ENCODE results near the gene PARD3B. TPM values are rescaled to one million over a fixed set of nuclear protein-coding genes. Genes with fewer than 3 reads are reported as not detected.

The PARD3B gene
- total and polyA plus RNA-seq, 2 of the 13 experiments (the other 11 are each of a cell fraction or from before 2014, with no cell fraction given): 0.71 to 2.3 TPM

DNA sequence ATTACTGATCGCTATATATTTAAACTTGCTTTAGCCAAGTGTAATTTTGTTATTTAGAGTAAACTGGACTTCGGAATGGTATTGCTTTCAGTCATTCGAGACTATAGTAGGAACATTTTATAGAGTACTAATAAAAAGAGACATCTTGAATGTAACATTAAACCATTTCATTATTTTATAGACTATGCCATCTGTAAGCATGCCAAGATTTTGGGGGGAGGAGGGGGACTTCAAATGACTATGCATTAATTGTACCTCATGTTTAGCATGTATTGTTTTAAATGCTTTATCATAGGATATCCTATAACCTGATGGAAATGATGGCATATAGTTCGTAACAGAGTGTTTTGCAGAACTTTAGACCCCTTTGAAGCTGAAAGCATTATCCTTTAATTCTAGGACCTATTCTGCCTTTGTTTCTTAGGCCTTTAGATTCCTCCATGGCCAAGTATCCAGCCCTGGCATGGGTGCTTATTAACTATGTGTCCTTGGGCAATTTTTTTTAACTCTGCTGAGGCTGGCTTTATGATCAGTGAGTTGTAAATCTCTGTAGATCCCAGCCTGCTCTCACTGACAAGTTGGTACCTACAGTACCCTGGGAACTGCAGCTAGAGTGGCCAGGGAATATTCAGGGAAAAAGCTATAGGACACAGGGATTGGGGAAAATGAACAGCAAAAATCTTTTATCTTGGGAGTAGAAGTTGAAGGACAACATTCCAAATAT is 93.4 kb downstream of the PARD3B start:
- H2AFZ ChIP-seq (ENCODE audit: low read length): no peak overlapping the region
- no peaks in the 10 kb centered on the region for H3K27me3 ChIP-seq (ENCODE audit: control insufficient read depth in 1 of 2, insufficient read depth in 2 of 2, low read length in 2 of 2)
- ChIA-PET POLR2A (no interaction called here), CTCF (ENCODE audit: low intra/inter-chr PET ratio, low total read pairs) (no interaction called here)
- H3K27ac ChIP-seq (ENCODE audit: extremely low read length, insufficient read depth, low read length): no peak overlapping the region
- H4K20me1 ChIP-seq (ENCODE audit: insufficient read depth, low read length): no peaks in the 10 kb centered on the region
- WGBS (ENCODE audit: low lambda C conversion rate): 52% methylated on average over 4 of the region's 4 CpGs
- no peak for FAIRE-seq
- H3K36me3 ChIP-seq (replicated peaks in 1 of 2; ENCODE audit: control insufficient read depth in 1 of 2, insufficient read depth in 2 of 2, low read length in 2 of 2): no peaks in the 10 kb centered on the region
- no peak for ATAC-seq
- no peaks in the 10 kb centered on the region for H3K79me2 ChIP-seq (ENCODE audit: insufficient read depth, low read length)
- no peaks in the 10 kb centered on the region for H3K4me1 ChIP-seq (ENCODE audit: insufficient read depth, low read length)
- intact Hi-C loops (cut with micrococcal nuclease; ENCODE audit: unreplicated experiment) (no loop called here), in situ Hi-C loops (cut with HindIII; ENCODE audit: extremely low pct_ligation_motif_present, low pct_unique_long_range_greater_than_20kb) (no loop called here)
- no peak for DNase-seq (ENCODE audit: low spot score)
- TF ChIP-seq ZNF589 (CRISPR knock-in tag; conservative IDR thresholded peaks at IDR 0.05): no peak
- H3K4me2 ChIP-seq (ENCODE audit: low read depth, low read length): no peak overlapping the region
- H3K9me3 ChIP-seq (ENCODE audit: low read length): peaks cover 21% of the 10 kb centered on the region
- H3K9ac ChIP-seq (ENCODE audit: insufficient read depth, low read depth, low read length): no peak overlapping the region
- no TSS peak for BruUV-seq (replicated peaks)
- no peak overlapping the region for H3K4me3 ChIP-seq (replicated peaks in 1 of 3; ENCODE audit: insufficient read depth in 1 of 3, low read depth in 2 of 3, low read length in 3 of 3)

DNA sequence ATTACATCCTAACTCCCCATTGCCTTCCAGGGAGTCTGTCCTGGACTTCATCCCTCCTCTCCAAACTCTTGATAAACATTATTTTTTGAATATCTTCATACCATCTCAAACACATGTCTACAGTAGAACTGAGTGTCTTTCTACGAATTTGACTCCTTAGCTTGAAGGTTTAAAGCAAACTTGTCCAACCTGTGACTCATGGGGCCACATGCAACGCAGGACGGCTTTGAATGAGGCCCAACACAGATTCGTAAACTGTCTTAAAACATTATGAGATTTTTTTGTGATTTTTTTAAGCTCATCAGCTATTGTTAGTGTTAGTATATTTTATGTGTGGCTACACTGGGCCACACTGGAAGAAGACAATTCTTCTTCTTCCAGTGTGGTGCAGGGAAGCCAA is 98.1 kb downstream of the PARD3B start:
- no peak overlapping the region for H3K27ac ChIP-seq (ENCODE audit: extremely low read length, insufficient read depth, low read length)
- in situ Hi-C loops (cut with HindIII; ENCODE audit: extremely low pct_ligation_motif_present, low pct_unique_long_range_greater_than_20kb) (no loop called here), intact Hi-C loops (cut with micrococcal nuclease; ENCODE audit: unreplicated experiment) (no loop called here)
- no TSS peak for BruUV-seq (replicated peaks)
- H2AFZ ChIP-seq (ENCODE audit: low read length): no peak overlapping the region
- no peak for DNase-seq (ENCODE audit: low spot score)
- H3K36me3 ChIP-seq (replicated peaks in 1 of 2; ENCODE audit: control insufficient read depth in 1 of 2, insufficient read depth in 2 of 2, low read length in 2 of 2): no peaks in the 10 kb centered on the region
- no peak overlapping the region for H3K4me2 ChIP-seq (ENCODE audit: low read depth, low read length)
- H3K4me1 ChIP-seq (ENCODE audit: insufficient read depth, low read length): no peaks in the 10 kb centered on the region
- H3K9ac ChIP-seq (ENCODE audit: insufficient read depth, low read depth, low read length): no peak overlapping the region
- H3K4me3 ChIP-seq (replicated peaks in 1 of 3; ENCODE audit: insufficient read depth in 1 of 3, low read depth in 2 of 3, low read length in 3 of 3): no peak overlapping the region
- ATAC-seq: no peak
- CTCF ChIA-PET (ENCODE audit: low intra/inter-chr PET ratio, low total read pairs): no interaction called here
- peaks cover 10% of the 10 kb centered on the region; the same call in 1 of the 2 replicates for H3K9me3 ChIP-seq (ENCODE audit: low read length)
- POLR2A ChIA-PET: no interaction called here
- 59% methylated on average over 4 of the region's 4 CpGs for WGBS (ENCODE audit: low lambda C conversion rate)
- H3K79me2 ChIP-seq (ENCODE audit: insufficient read depth, low read length): no peaks in the 10 kb centered on the region
- H3K27me3 ChIP-seq (ENCODE audit: control insufficient read depth in 1 of 2, insufficient read depth in 2 of 2, low read length in 2 of 2): no peaks in the 10 kb centered on the region
- no peaks in the 10 kb centered on the region for H4K20me1 ChIP-seq (ENCODE audit: insufficient read depth, low read length)
- FAIRE-seq: no peak
- TF ChIP-seq, protein P1, sequence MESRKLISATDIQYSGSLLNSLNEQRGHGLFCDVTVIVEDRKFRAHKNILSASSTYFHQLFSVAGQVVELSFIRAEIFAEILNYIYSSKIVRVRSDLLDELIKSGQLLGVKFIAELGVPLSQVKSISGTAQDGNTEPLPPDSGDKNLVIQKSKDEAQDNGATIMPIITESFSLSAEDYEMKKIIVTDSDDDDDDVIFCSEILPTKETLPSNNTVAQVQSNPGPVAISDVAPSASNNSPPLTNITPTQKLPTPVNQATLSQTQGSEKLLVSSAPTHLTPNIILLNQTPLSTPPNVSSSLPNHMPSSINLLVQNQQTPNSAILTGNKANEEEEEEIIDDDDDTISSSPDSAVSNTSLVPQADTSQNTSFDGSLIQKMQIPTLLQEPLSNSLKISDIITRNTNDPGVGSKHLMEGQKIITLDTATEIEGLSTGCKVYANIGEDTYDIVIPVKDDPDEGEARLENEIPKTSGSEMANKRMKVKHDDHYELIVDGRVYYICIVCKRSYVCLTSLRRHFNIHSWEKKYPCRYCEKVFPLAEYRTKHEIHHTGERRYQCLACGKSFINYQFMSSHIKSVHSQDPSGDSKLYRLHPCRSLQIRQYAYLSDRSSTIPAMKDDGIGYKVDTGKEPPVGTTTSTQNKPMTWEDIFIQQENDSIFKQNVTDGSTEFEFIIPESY (CRISPR knock-in tag; IDR thresholded peaks at IDR 0.05): no peak
- TF ChIP-seq, protein P2, sequence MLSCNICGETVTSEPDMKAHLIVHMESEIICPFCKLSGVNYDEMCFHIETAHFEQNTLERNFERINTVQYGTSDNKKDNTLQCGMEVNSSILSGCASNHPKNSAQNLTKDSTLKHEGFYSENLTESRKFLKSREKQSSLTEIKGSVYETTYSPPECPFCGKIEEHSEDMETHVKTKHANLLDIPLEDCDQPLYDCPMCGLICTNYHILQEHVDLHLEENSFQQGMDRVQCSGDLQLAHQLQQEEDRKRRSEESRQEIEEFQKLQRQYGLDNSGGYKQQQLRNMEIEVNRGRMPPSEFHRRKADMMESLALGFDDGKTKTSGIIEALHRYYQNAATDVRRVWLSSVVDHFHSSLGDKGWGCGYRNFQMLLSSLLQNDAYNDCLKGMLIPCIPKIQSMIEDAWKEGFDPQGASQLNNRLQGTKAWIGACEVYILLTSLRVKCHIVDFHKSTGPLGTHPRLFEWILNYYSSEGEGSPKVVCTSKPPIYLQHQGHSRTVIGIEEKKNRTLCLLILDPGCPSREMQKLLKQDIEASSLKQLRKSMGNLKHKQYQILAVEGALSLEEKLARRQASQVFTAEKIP (CRISPR knock-in tag; IDR thresholded peaks at IDR 0.05; ENCODE audit: borderline replicate concordance): no peak
- no peak for TF ChIP-seq HNF4G (IDR thresholded peaks at IDR 0.05; ENCODE audit: borderline replicate concordance, low read depth, low read length)
- no peak for TF ChIP-seq HNF4G (CRISPR knock-in tag; IDR thresholded peaks at IDR 0.05; ENCODE audit: borderline replicate concordance, low read depth)
- TF ChIP-seq, protein P3, sequence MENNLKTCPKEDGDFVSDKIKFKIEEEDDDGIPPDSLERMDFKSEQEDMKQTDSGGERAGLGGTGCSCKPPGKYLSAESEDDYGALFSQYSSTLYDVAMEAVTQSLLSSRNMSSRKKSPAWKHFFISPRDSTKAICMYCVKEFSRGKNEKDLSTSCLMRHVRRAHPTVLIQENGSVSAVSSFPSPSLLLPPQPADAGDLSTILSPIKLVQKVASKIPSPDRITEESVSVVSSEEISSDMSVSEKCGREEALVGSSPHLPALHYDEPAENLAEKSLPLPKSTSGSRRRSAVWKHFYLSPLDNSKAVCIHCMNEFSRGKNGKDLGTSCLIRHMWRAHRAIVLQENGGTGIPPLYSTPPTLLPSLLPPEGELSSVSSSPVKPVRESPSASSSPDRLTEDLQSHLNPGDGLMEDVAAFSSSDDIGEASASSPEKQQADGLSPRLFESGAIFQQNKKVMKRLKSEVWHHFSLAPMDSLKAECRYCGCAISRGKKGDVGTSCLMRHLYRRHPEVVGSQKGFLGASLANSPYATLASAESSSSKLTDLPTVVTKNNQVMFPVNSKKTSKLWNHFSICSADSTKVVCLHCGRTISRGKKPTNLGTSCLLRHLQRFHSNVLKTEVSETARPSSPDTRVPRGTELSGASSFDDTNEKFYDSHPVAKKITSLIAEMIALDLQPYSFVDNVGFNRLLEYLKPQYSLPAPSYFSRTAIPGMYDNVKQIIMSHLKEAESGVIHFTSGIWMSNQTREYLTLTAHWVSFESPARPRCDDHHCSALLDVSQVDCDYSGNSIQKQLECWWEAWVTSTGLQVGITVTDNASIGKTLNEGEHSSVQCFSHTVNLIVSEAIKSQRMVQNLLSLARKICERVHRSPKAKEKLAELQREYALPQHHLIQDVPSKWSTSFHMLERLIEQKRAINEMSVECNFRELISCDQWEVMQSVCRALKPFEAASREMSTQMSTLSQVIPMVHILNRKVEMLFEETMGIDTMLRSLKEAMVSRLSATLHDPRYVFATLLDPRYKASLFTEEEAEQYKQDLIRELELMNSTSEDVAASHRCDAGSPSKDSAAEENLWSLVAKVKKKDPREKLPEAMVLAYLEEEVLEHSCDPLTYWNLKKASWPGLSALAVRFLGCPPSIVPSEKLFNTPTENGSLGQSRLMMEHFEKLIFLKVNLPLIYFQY (CRISPR knock-in tag; IDR thresholded peaks at IDR 0.05; ENCODE audit: borderline replicate concordance): no peak
- no peak for TF ChIP-seq FOSL1 (CRISPR knock-in tag; IDR thresholded peaks at IDR 0.05; ENCODE audit: borderline replicate concordance)

Measured in HepG2 (cell line).